Measurements from ENCODE around the gene MTCL1. TPM values are rescaled to one million over a fixed set of nuclear protein-coding genes. Genes with fewer than 3 reads are reported as not detected.

MTCL1 gene
- total RNA-seq, 3 donors from 2014 or later (not counting 1 experiment from before 2014, with no cell fraction given), result 0.38 to 1.5 (median 0.43) TPM

DNA sequence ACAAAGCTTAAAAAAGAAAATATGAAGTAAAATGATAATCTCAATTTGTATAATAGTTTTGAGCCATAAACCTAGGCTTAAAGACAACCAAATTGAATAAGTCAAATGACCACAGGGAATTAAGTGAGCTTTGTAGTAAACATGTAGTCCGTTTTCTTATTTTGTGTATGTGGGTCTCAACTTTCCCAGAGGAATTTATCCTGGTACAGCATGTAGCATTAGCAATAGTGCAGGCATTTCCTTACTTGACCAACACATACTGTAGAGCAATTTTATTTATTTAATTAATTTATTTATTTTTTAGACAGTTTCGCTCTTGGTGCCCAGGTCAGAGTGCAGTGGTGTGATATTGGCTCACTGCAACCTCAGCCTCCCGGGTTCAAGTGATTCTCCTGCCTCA, 37.5 kb upstream of the MTCL1 start:
- WGBS (ENCODE audit: insufficient coverage), result 89% methylated on average over 2 of the region's 3 CpGs
- Histone ChIP-seq H3K27ac (ENCODE audit: low read length) (no peak overlapping the region), H3K36me3 (ENCODE audit: control insufficient read depth, insufficient read depth, low read length) (no peaks in the 10 kb centered on the region), H3K4me3 (ENCODE audit: low read length) (no peak overlapping the region), H3K27me3 (ENCODE audit: control insufficient read depth, insufficient read depth, low read length) (no peaks in the 10 kb centered on the region), H3K4me1 (ENCODE audit: control insufficient read depth, insufficient read depth, low read length) (peaks cover 5% of the 10 kb centered on the region), H3K9me3 (ENCODE audit: control insufficient read depth, insufficient read depth, low read length) (no peaks in the 10 kb centered on the region)
- Mint-ChIP-seq H3K36me3 (no peaks in the 10 kb centered on the region), H3K27me3 (ENCODE audit: low read depth in 2 of 2) (no peaks in the 10 kb centered on the region), H3K27ac (no peak overlapping the region), H3K4me3 (no peak overlapping the region), H3K4me1 (no peaks in the 10 kb centered on the region), H3K9me3 (no peaks in the 10 kb centered on the region)
- TF ChIP-seq, protein P1, sequence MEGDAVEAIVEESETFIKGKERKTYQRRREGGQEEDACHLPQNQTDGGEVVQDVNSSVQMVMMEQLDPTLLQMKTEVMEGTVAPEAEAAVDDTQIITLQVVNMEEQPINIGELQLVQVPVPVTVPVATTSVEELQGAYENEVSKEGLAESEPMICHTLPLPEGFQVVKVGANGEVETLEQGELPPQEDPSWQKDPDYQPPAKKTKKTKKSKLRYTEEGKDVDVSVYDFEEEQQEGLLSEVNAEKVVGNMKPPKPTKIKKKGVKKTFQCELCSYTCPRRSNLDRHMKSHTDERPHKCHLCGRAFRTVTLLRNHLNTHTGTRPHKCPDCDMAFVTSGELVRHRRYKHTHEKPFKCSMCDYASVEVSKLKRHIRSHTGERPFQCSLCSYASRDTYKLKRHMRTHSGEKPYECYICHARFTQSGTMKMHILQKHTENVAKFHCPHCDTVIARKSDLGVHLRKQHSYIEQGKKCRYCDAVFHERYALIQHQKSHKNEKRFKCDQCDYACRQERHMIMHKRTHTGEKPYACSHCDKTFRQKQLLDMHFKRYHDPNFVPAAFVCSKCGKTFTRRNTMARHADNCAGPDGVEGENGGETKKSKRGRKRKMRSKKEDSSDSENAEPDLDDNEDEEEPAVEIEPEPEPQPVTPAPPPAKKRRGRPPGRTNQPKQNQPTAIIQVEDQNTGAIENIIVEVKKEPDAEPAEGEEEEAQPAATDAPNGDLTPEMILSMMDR (IDR thresholded peaks at IDR 0.05), result no peak
- intact Hi-C loops (cut with micrococcal nuclease), result no loop called here
- ATAC-seq, result no peak
- DNase-seq, result no peak

DNA sequence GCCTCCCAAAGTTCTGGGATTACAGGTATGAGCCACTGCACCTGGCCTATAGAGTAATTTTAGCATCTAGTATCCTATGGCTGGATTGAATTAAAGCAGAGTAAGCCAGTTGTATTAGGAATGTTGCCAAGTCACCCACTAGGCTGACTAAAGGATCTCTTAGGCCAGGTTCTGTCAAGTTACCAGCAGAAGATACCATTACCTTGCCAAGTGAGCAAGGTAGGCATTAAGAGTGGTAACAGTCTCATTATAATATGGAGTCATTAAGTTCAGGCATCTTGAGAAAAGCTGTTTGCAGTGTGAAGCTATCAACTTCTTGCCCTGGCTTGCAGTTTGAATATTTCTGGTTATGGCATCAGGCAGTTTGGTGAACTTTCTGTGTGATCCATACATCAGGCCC, 37.0 kb upstream of the MTCL1 start:
- ATAC-seq, result no peak
- H3K9me3 Mint-ChIP-seq, result no peaks in the 10 kb centered on the region
- DNase-seq, result no peak

DNA sequence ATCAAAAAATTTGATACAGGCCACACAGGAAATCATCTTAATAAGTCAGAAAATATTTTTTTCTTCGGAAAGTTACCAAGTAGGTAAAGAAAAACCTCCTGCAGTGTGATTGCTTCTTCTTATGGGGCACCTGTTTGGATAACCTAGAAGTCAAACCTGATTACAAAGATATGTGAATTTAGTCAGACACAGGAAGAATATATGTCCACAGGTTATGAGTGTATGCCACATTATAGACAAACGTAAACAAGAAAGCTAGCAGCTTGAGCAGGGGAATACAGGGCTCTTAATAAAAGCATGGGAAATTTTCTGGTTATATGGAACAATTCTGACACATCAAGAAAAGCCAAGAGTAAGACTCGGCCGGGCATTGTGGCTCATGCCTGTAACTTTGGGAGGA, 35.8 kb upstream of the MTCL1 start:
- Histone ChIP-seq H3K27me3 (ENCODE audit: control insufficient read depth, insufficient read depth, low read length) (no peaks in the 10 kb centered on the region), H3K27ac (ENCODE audit: low read length) (no peak overlapping the region), H3K4me3 (ENCODE audit: low read length) (no peak overlapping the region), H3K9me3 (ENCODE audit: control insufficient read depth, insufficient read depth, low read length) (no peaks in the 10 kb centered on the region), H3K4me1 (ENCODE audit: control insufficient read depth, insufficient read depth, low read length) (no peaks in the 10 kb centered on the region), H3K36me3 (ENCODE audit: control insufficient read depth, insufficient read depth, low read length) (no peaks in the 10 kb centered on the region)
- Mint-ChIP-seq H3K36me3 (no peaks in the 10 kb centered on the region), H3K9me3 (no peaks in the 10 kb centered on the region), H3K27me3 (ENCODE audit: low read depth in 2 of 2) (no peaks in the 10 kb centered on the region), H3K4me1 (no peaks in the 10 kb centered on the region), H3K4me3 (no peak overlapping the region), H3K27ac (no peak overlapping the region)
- intact Hi-C loops (cut with micrococcal nuclease), result no loop called here
- TF ChIP-seq, protein P1 (IDR thresholded peaks at IDR 0.05), result no peak
- no peak for ATAC-seq
- 77% methylated on average over 4 of the region's 4 CpGs for WGBS (ENCODE audit: insufficient coverage)
- DNase-seq, result no peak

More for the DNA sequence above, 37.0 kb upstream of the MTCL1 start:
- no peak overlapping the region for H3K27ac ChIP-seq (ENCODE audit: low read length)
- no peaks in the 10 kb centered on the region for H3K27me3 ChIP-seq (ENCODE audit: control insufficient read depth, insufficient read depth, low read length)
- TF ChIP-seq, protein P1 (IDR thresholded peaks at IDR 0.05), result no peak
- Mint-ChIP-seq H3K4me1 (no peaks in the 10 kb centered on the region), H3K4me3 (no peak overlapping the region), H3K27me3 (ENCODE audit: low read depth in 2 of 2) (no peaks in the 10 kb centered on the region), H3K36me3 (no peaks in the 10 kb centered on the region), H3K27ac (no peak overlapping the region)
- H3K36me3 ChIP-seq (ENCODE audit: control insufficient read depth, insufficient read depth, low read length), result no peaks in the 10 kb centered on the region
- H3K9me3 ChIP-seq (ENCODE audit: control insufficient read depth, insufficient read depth, low read length), result no peaks in the 10 kb centered on the region
- intact Hi-C loops (cut with micrococcal nuclease), result no loop called here
- no peak overlapping the region for H3K4me3 ChIP-seq (ENCODE audit: low read length)
- no peaks in the 10 kb centered on the region for H3K4me1 ChIP-seq (ENCODE audit: control insufficient read depth, insufficient read depth, low read length)

All from natural killer cell (primary cell).